HG03558 (cell line): ENCODE measurements around the gene GSTK1.
"Not testable (repeated sequence)": the region's sequence is repeated elsewhere in the genome, so short reads cannot be mapped to it uniquely, and the experiment has no call there.

ENCODE experiments used
- ATAC-seq: cut with Tn5 transposase; IDR thresholded peaks from one replicate; pipeline ENCODE4 v1.9.1; 2021; ENCODE audit warnings: moderate number of reproducible peaks; ENCODE audit not compliant: unreplicated experiment; ENCODE audit errors: extremely low read depth

GSTK1 gene

DNA sequence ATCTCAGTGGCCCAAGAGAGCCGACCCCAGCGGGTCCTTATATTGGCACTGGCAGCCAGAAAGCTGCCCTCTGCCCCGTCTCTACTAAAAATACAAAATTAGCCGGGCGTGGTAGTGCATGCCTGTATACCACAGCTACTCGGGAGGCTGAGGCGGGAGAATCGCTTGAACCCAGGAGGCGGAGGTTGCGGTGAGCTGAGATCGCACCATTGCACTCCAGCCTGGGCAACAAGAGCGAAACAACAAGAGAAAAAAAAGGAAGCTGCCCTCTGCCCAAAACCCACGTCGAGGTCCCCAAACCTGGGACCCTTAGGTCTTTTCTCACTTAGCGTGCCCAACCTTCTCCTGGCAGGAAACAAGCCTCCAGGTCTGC lies 941 bp downstream of the GSTK1 start:
- ATAC-seq, result not testable (repeated sequence)

DNA sequence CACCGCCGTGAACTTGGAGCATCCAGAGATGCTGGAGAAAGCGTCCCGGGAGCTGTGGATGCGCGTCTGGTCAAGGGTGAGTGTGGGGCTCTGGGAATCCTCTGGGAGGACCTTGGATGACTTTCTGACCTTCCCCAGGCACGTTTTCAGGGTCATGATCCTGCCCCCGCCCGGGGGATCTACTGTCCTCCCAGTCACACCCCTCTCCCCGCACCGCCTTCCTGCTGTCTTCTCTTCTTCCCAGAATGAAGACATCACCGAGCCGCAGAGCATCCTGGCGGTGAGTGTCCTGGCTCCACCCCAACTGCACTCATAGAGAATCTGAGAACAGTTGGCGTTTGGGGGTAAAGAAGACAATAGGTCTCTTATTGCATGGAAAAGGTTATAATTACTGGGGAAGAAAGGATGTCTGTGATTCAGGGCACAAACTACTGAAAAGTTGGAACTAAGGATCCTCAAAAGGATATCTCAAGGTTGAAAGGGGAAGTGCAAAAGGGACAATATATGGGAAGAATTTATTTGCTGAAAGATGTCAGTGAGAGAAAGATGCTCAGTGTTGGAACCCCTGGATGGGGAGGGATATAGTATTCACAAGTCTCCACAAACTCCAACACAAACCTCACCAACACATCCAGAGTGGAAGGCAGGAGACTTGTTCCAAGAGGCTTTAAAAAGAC lies 1.9 kb downstream of the GSTK1 start:
- no peak for ATAC-seq

DNA sequence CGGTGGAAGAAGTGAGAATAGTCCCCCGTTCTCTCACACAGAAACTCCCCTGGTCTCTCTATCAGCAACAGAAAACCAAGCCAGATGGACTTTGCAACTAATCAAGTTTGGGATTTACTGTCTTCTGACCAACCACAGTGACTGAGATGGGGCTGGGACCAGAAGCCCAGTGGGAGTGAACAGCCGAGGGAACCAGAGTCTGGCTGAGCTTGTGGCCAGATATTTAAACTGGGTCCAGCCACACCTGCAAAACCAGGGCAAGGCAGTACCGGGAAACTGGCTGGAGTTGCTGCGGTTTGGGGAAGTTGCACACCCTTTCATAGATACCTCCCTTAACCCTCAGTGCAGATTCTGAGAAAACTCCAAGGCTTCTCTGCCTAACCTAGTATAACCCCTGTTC lies 6.0 kb downstream of the GSTK1 start:
- ATAC-seq, result no peak

- ATAC-seq, result no peak
These were observed 8.0 kb downstream of the GSTK1 start for GRCh38 chr7:143271240-143271639.

GRCh38 chr7:143272871-143273270 lies 9.6 kb downstream of the GSTK1 start:
- ATAC-seq, result no peak

DNA sequence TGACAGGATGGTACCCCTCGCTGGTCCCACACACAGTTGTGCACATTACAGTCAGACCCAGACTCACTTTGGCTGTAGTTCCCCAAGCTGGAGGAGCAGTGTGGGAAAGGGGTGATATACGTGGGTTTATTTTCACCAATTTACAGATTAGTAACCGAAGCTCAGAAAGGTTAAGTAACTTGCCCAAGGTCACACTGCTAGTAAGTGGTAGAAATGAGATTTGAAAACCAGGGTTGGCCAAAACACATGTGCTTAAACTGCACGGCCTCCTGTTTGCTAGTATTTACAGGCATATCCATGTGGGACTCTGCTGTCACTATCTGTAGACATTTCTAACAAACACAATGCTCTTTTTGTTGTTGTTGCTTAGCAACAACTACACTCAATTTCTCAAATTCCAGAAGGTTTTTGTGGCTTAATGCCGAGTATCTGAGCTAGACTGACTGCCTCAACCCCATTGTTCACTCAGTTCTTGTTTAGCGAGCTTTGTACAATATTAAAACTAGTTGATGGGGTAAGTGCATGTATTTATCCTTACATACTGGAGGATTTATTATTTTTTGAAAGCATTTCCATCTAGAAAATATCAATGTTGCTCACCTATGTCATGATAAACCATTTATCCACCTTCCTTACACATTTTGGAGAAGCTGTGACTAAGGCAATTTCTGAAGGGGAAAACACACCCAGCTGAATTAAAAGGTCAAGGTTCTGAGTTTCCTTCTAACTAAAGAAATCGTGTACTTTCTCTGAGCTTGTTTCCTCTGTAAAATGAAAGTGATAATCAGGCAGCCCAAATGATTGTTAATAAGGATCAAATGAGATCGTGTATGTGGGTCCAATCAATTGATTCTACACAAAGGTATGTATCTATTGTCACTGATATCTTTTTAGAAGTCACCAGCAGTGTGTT lies 16.2 kb downstream of the GSTK1 start:
- ATAC-seq, result no peak

DNA sequence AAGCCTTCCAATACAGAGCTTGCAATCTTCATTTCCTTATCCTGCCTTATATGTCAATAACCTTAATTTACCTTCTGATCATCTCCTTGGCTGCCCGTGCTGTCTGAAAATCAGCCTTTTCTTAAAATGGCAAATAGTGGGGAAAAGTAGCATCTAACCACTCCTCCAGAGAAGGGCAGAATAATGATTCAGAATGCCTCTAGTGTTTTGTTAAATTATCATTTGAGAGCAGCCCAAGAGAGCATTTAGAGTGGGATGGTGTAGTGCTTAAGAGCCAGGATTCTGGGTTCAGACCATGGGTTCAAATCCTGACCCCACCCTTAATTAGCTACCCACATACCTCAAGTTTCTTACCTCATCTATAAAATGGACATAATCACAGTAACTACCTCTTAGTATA lies 16.9 kb downstream of the GSTK1 start:
- ATAC-seq, result no peak

GRCh38 chr7:143280566-143280965 lies 17.3 kb downstream of the GSTK1 start:
- ATAC-seq, result no peak

GRCh38 chr7:143281529-143281928 lies 18.3 kb downstream of the GSTK1 start:
- ATAC-seq, result no peak

GRCh38 chr7:143282124-143282523 lies 18.9 kb downstream of the GSTK1 start:
- ATAC-seq, result no peak

- ATAC-seq, result no peak
These were observed 20.1 kb downstream of the GSTK1 start for GRCh38 chr7:143283381-143283780.

DNA sequence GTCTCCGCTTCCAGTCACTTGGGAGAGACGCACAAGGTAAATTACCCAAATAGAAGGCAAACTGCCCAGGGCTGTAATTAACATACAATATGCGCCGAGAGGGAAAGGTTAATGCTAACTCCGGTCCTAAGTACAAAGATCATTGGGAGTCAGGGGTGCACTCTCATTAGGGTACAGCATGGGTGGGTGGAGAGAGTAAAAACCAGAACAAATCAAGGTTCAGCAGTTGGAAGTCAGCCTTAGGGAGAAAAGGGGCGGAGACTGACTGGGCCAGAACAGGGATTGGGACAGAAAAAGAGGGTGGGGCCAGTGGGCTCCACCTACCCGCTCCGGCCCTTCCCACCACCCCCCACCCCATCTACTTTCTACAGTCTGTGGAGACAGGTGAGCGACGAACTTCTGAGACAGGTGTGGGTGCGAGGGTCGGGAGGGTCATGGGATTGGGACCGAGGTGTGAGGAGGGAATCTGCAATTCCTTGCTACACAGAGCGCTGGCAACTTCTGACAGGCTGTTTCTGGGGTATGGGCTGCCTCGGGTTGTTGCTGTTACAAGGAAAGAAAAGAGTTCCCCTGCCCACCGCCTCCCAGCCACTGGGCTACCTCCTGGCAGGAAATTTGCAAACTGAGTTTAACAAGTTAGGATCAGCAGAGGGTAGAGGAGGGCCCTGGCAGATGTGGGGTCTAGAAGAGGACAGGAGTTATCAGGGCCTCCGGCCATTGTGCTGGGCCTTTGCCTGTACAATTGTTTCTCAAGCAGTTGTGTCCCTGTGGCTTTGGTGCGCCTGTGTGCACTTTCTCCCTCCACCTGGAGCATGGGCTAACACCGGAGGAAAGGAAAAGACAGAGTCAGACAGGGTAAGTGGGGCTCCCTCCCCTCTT lies 21.6 kb downstream of the GSTK1 start, which contains the start of gene TMEM139:
Gene TMEM139, plus strand, starts transcription at position 368 of the 879 bp plus-strand sequence. CDS start 1,000 bp downstream, outside the sequence.
- no peak for ATAC-seq

- ATAC-seq, result no peak
These were observed 22.2 kb downstream of the GSTK1 start for GRCh38 chr7:143285470-143285778.

DNA sequence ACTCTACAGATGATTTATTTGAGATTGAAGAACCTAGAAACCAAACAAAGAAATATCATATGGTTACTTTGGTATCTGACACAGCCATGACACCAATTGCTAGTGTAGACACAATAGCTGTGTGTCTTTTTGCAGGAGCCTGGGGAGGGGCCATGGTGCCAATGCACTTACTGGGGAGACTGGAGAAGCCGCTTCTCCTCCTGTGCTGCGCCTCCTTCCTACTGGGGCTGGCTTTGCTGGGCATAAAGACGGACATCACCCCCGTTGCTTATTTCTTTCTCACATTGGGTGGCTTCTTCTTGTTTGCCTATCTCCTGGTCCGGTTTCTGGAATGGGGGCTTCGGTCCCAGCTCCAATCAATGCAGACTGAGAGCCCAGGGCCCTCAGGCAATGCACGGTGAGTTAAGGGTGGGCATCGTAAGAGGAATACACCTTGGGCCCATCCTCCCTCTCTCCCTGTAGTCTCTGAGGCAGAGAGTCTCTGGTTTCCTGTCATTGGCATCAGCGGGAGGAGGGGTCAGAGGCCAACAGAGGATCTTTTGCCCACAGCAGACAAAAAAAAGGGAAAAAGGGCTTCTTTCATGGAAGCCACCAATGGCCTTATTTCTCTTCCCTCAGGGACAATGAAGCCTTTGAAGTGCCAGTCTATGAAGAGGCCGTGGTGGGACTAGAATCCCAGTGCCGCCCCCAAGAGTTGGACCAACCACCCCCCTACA lies 22.7 kb downstream of the GSTK1 start:
- ATAC-seq, result no peak

- no peak for ATAC-seq
These were observed 23.3 kb downstream of the GSTK1 start for GRCh38 chr7:143286522-143286890.

- no peak for ATAC-seq
These were observed 24.2 kb downstream of the GSTK1 start for GRCh38 chr7:143287339-143287934.

GRCh38 chr7:143287935-143288826 lies 24.9 kb downstream of the GSTK1 start, which contains the start of gene CASP2:
Gene CASP2, plus strand, starts transcription at chr7:143288351. Its CDS starts 105 bp downstream, at chr7:143288456.
- ATAC-seq, result peak; percentile 82

- no peak for ATAC-seq
These were observed 25.6 kb downstream of the GSTK1 start for GRCh38 chr7:143288836-143289235.

DNA sequence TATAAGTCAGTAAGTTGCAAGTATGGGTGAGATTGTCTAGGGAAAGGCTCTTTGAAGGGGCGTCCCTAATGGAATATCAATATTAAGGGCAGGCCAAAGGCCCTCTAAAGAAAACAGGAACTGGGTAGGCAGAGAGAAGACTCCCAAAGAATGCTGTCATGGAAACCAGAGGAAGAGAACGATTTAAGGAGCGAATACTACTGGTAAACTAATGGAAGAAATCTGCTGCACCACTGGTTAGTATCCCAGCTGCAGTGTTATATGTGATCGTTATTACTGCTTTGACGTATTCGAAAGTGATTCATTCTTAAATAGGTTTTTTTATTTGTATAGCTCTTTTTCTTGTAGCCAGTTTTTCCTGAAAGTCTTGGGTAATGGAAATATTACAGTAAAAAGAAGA lies 26.2 kb downstream of the GSTK1 start:
- ATAC-seq, result no peak
